A549 treated with AZD9567 at 1 μM for 4 hours (cell line): Measurements from ENCODE around the gene NUDT5. TPM values are rescaled to one million over a fixed set of nuclear protein-coding genes. Genes with fewer than 3 reads are reported as not detected.

Experiments
- total RNA-seq: library from RNA; stranded (reverse); fragments of 200-300 nt; extraction: Qiagen RNA extraction; gene quantifications from 5 replicates; pipeline ENCODE4 v1.2.3, GENCODE V29; 2022; ENCODE audit not compliant: insufficient read depth

Gene NUDT5
- total RNA-seq: 130 to 187 TPM (median 136 TPM) in 5 replicates

GRCh38 chr10:12195603-12196506, at the start of gene NUDT5, which contains the start of gene CDC123:
TSS of gene NUDT5 (minus strand) at chr10:12195891. CDS start at chr10:12186291, 9,600 bp downstream.
TSS of gene CDC123 (plus strand) at chr10:12196188. CDS start at chr10:12196246, 58 bp downstream.

GRCh38 chr10:12129222-12130111, 66.2 kb downstream of the NUDT5 start, which contains the start of gene SEC61A2:
TSS of gene SEC61A2 (plus strand) at chr10:12129677. CDS start at chr10:12129788, 111 bp downstream.

Other genes starting within 250 kb of the NUDT5 start
- gene UPF2, start 153.1 kb downstream of the NUDT5 start, total RNA-seq: 12.5 to 13.7 TPM (median 13.3 TPM) in 5 replicates
- gene DHTKD1, start 126.9 kb downstream of the NUDT5 start, total RNA-seq: 8.2 to 10.3 TPM (median 9.8 TPM) in 5 replicates
- 11.2 to 13.0 TPM (median 12.0 TPM) in 5 replicates for gene SEC61A2, start 66.2 kb downstream of the NUDT5 start, total RNA-seq
- gene CDC123, start 297 bp upstream of the NUDT5 start, total RNA-seq: 125 to 178 TPM (median 127 TPM) in 5 replicates
- gene CAMK1D, start 153.7 kb upstream of the NUDT5 start, total RNA-seq: 6.4 to 7.4 TPM (median 7.2 TPM) in 5 replicates